Neural cell (in vitro differentiated cells): ENCODE measurements around the gene TPST1. TPM values are rescaled to one million over a fixed set of nuclear protein-coding genes. Genes with fewer than 3 reads are reported as not detected.

Source experiments
- H2AFZ ChIP-seq: fragments of 200-600, 300-800 bp; sonication (generic), shearing (Covaris generic); 2 replicates; pipeline ENCODE4 v1.6.0; 2014; ENCODE audit warnings: low read depth, mild to moderate bottlenecking, antibody characterized with exemption, low read length, moderate library complexity
- H3F3A ChIP-seq: fragments of 200-600 bp; shearing (Covaris generic); 2 replicates; pipeline ENCODE4 v1.6.1; 2016; ENCODE audit warnings: mild to moderate bottlenecking, moderate library complexity, mixed read lengths, antibody characterized with exemption, low read length; ENCODE audit not compliant: insufficient read depth, poor library complexity, severe bottlenecking
- H3K27ac ChIP-seq: fragments of 200-600, 300-800 bp; sonication (generic), shearing (Covaris generic); 2 replicates; pipeline ENCODE4 v1.5.1; 2014; ENCODE audit warnings: mild to moderate bottlenecking, low read length, moderate library complexity
- H3K27me3 ChIP-seq: fragments of 300-800, 200-600 bp; sonication (generic), shearing (Covaris generic); 2 replicates; pipeline ENCODE4 v1.6.0; 2014; ENCODE audit warnings: mild to moderate bottlenecking, low read depth, low read length, moderate library complexity; ENCODE audit not compliant: insufficient read depth
- H3K36me3 ChIP-seq: fragments of 300-800, 200-600 bp; sonication (generic), shearing (Covaris generic); 2 replicates; pipeline ENCODE4 v1.5.1; 2014; ENCODE audit warnings: mild to moderate bottlenecking, antibody characterized with exemption, low read length, moderate library complexity; ENCODE audit not compliant: insufficient read depth
- H3K4me2 ChIP-seq: fragments of 300-800, 200-600 bp; sonication (generic), shearing (Covaris generic); 2 replicates; pipeline ENCODE4 v1.6.0; 2014; ENCODE audit warnings: mild to moderate bottlenecking, low read length
- H3K4me3 ChIP-seq: fragments of 300-800, 200-600 bp; sonication (generic), shearing (Covaris generic); 2 replicates; pipeline ENCODE4 v1.5.1; 2014; ENCODE audit warnings: mild to moderate bottlenecking, low read length, moderate library complexity
- H3K79me2 ChIP-seq: fragments of 200-600 bp; shearing (Covaris generic); replicated peaks from 2 replicates; pipeline ENCODE4 v1.6.0; 2014; ENCODE audit warnings: mild to moderate bottlenecking, low read length, moderate library complexity; ENCODE audit not compliant: insufficient read depth
- H3K9ac ChIP-seq: fragments of 300-800, 200-600 bp; sonication (generic), shearing (Covaris generic); 2 replicates; pipeline ENCODE4 v1.6.1; 2016; ENCODE audit warnings: mild to moderate bottlenecking, low read length, mixed read lengths
- H3K9me2 ChIP-seq: fragments of 200-600 bp; shearing (Covaris generic); 2 replicates; pipeline ENCODE4 v1.6.1; 2016; ENCODE audit warnings: mild to moderate bottlenecking, low read length, mixed read lengths; ENCODE audit not compliant: insufficient read depth
- H3K9me3 ChIP-seq: fragments of 200-600, 300-800 bp; sonication (generic), shearing (Covaris generic); 2 replicates; pipeline ENCODE4 v1.6.1; 2016; ENCODE audit warnings: mild to moderate bottlenecking, mixed run types, low read length, moderate library complexity, mixed read lengths
- H4K20me1 ChIP-seq: fragments of 200-600 bp; shearing (Covaris generic); 2 replicates; pipeline ENCODE4 v1.6.1; 2016; ENCODE audit warnings: mild to moderate bottlenecking, mixed run types; ENCODE audit not compliant: insufficient read depth
- CTCF ChIP-seq: fragments of 450-650 bp; IDR thresholded peaks from 2 replicates; pipeline ENCODE4 v1.5.1; 2014; ENCODE audit warnings: antibody characterized with exemption, mild to moderate bottlenecking, moderate library complexity; ENCODE audit not compliant: poor library complexity, severe bottlenecking
- EP300 ChIP-seq: fragments of 450-650 bp; conservative IDR thresholded peaks from 2 replicates; pipeline ENCODE4 v1.6.1; 2014; ENCODE audit warnings: antibody characterized with exemption, mild to moderate bottlenecking, moderate library complexity; ENCODE audit not compliant: poor library complexity, severe bottlenecking
- EZH2 ChIP-seq: fragments of 200-600, 300-800 bp; shearing (Covaris generic), sonication (generic); IDR thresholded peaks from 2 replicates; pipeline ENCODE4 v1.6.1; 2014; ENCODE audit warnings: antibody characterized with exemption, low read length, borderline replicate concordance, mild to moderate bottlenecking; ENCODE audit not compliant: insufficient read depth, poor library complexity, severe bottlenecking
- MXI1 ChIP-seq: fragments of 450-650 bp; conservative IDR thresholded peaks from 2 replicates; pipeline ENCODE4 v1.6.1; 2014; ENCODE audit warnings: antibody characterized with exemption, mild to moderate bottlenecking; ENCODE audit not compliant: poor library complexity, severe bottlenecking
- POLR2AphosphoS5 ChIP-seq: IDR thresholded peaks from 2 replicates; pipeline ENCODE4 v1.6.1; 2012
- RAD21 ChIP-seq: fragments of 450-650 bp; conservative IDR thresholded peaks from 2 replicates; pipeline ENCODE4 v1.6.1; 2014; ENCODE audit warnings: antibody characterized with exemption, mild to moderate bottlenecking, moderate library complexity
- SMC3 ChIP-seq: fragments of 450-650 bp; conservative IDR thresholded peaks from 2 replicates; pipeline ENCODE4 v1.6.1; 2014; ENCODE audit warnings: antibody characterized with exemption, mild to moderate bottlenecking, moderate library complexity; ENCODE audit not compliant: poor library complexity
- TAF1 ChIP-seq: IDR thresholded peaks from 2 replicates; pipeline ENCODE4 v1.6.1; 2012; ENCODE audit warnings: low read depth
- polyA plus RNA-seq: library from polyadenylated mRNA; depleted of rRNA; stranded (reverse); fragments of >200 nt; gene quantifications from 2 replicates; pipeline ENCODE4 v1.2.3, GENCODE V29; 2014
- TF ChIP-seq, protein P1 (sequence below): IDR thresholded peaks from 2 replicates; pipeline ENCODE4 v1.6.1; 2012; ENCODE audit warnings: borderline replicate concordance

TPST1 gene
- polyA plus RNA-seq, 1 donor from 2014 or later = 58.5 TPM

GRCh38 chr7:66157060-66157459 lies 48.1 kb upstream of the TPST1 start:
- Histone ChIP-seq H3K79me2 (no peaks in the 10 kb centered on the region), H3K4me2 (no peak overlapping the region), H3K9ac (no peak overlapping the region), H3K9me2 (no peaks in the 10 kb centered on the region), H3K9me3 (peaks cover 2% of the 10 kb centered on the region), H3K27ac (no peak overlapping the region), H3F3A (no peaks in the 10 kb centered on the region), H3K27me3 (no peaks in the 10 kb centered on the region), H2AFZ (no peak overlapping the region), H4K20me1 (no peaks in the 10 kb centered on the region), H3K4me3 (no peak overlapping the region), H3K36me3 (peaks cover 8% of the 10 kb centered on the region)
- TF ChIP-seq, protein P1, sequence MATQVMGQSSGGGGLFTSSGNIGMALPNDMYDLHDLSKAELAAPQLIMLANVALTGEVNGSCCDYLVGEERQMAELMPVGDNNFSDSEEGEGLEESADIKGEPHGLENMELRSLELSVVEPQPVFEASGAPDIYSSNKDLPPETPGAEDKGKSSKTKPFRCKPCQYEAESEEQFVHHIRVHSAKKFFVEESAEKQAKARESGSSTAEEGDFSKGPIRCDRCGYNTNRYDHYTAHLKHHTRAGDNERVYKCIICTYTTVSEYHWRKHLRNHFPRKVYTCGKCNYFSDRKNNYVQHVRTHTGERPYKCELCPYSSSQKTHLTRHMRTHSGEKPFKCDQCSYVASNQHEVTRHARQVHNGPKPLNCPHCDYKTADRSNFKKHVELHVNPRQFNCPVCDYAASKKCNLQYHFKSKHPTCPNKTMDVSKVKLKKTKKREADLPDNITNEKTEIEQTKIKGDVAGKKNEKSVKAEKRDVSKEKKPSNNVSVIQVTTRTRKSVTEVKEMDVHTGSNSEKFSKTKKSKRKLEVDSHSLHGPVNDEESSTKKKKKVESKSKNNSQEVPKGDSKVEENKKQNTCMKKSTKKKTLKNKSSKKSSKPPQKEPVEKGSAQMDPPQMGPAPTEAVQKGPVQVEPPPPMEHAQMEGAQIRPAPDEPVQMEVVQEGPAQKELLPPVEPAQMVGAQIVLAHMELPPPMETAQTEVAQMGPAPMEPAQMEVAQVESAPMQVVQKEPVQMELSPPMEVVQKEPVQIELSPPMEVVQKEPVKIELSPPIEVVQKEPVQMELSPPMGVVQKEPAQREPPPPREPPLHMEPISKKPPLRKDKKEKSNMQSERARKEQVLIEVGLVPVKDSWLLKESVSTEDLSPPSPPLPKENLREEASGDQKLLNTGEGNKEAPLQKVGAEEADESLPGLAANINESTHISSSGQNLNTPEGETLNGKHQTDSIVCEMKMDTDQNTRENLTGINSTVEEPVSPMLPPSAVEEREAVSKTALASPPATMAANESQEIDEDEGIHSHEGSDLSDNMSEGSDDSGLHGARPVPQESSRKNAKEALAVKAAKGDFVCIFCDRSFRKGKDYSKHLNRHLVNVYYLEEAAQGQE = no peak
- TF ChIP-seq CTCF (no peak), POLR2AphosphoS5 (no peak), SMC3 (no peak), MXI1 (no peak), EZH2 (no peak), TAF1 (no peak), EP300 (no peak), RAD21 (no peak)

DNA sequence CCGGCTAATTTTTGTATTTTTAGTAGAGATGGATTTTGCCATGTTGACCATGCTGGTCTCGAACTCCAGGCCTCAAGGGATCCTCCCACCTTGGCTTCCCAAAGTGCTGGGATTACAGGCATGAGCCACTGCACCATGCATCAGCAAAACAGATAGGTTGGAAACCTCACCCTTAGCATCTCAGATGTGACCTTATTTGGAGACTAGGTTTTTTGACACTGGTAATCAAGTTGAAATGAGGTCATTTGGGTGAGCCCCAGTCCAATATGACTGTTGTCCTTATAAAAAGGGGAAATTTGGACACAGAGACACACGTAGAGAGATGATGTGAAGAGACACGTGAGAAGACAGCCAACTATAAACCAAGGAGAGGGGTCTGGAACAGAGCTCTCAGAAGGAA lies 42.5 kb upstream of the TPST1 start:
- Histone ChIP-seq H3K36me3 (no peaks in the 10 kb centered on the region), H3K27me3 (no peaks in the 10 kb centered on the region), H3K4me3 (no peak overlapping the region), H3K9me2 (no peaks in the 10 kb centered on the region), H3K9ac (no peak overlapping the region), H3K4me2 (no peak overlapping the region), H2AFZ (no peak overlapping the region), H3F3A (no peaks in the 10 kb centered on the region), H4K20me1 (no peaks in the 10 kb centered on the region), H3K27ac (no peak overlapping the region), H3K79me2 (no peaks in the 10 kb centered on the region), H3K9me3 (peaks cover 2% of the 10 kb centered on the region)
- TF ChIP-seq MXI1 (no peak), POLR2AphosphoS5 (no peak), TAF1 (no peak), EZH2 (no peak), RAD21 (no peak), CTCF (no peak), SMC3 (no peak), EP300 (no peak)
- TF ChIP-seq, protein P1 = no peak
